Muscle of arm (tissue), 12 donors: ENCODE results near the gene PRSS2. TPM values are rescaled to one million over a fixed set of nuclear protein-coding genes. Genes with fewer than 3 reads are reported as not detected.

Experiments
- DNase-seq: peaks from one replicate; pipeline ENCODE4 v3.0.0-alpha.2; 2013
- polyA plus RNA-seq, 12 donors: library from polyadenylated mRNA; unstranded; fragments of 120-200 nt; gene quantifications; one replicate each; pipeline ENCODE4 v1.2.1, GENCODE V29; 2013; ENCODE audit not compliant: insufficient read length in 12 of 12

Gene PRSS2
- polyA plus RNA-seq, 12 donors = 0.28 TPM; not detected in 11

GRCh38 chr7:142800699-142801260 is 30.0 kb downstream of the PRSS2 start:
- no peak for DNase-seq

GRCh38 chr7:142801601-142802295 is 31.0 kb downstream of the PRSS2 start:
- DNase-seq = no peak

DNA sequence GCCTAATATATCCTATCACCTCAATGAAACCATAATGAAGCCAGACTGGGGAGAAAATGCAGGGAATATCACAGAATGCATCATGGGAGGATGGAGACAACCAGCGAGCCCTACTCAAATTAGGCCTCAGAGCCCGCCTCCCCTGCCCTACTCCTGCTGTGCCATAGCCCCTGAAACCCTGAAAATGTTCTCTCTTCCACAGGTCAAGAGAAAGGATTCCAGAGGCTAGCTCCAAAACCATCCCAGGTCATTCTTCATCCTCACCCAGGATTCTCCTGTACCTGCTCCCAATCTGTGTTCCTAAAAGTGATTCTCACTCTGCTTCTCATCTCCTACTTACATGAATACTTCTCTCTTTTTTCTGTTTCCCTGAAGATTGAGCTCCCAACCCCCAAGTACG is 31.5 kb downstream of the PRSS2 start:
- no peak for DNase-seq

- DNase-seq = no peak
These were observed 33.1 kb downstream of the PRSS2 start for GRCh38 chr7:142803901-142804300.

DNA sequence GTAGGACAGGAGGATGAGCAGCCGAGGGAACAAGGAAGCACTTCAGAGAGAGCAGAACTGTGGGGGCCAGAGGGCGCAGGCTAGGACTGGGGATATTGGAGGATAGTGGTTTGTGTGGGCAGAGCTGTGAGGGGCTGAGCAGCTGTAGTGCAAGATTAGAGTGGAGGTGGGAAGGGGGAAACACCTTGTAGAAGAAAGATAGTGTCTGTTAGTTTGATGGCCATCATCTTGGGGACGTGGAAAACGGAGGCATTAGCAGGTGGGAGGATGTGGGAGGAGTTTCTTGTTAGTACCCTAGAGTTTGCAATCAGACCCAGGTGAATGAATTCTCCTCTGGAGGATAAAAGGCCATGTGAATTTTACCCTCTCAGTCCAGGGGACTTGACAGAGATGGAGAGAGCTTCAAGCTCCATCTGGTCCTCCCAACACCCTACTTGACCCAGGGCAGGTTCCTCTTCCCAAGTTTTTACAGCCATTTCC is 34.0 kb downstream of the PRSS2 start:
- no peak for DNase-seq

DNA sequence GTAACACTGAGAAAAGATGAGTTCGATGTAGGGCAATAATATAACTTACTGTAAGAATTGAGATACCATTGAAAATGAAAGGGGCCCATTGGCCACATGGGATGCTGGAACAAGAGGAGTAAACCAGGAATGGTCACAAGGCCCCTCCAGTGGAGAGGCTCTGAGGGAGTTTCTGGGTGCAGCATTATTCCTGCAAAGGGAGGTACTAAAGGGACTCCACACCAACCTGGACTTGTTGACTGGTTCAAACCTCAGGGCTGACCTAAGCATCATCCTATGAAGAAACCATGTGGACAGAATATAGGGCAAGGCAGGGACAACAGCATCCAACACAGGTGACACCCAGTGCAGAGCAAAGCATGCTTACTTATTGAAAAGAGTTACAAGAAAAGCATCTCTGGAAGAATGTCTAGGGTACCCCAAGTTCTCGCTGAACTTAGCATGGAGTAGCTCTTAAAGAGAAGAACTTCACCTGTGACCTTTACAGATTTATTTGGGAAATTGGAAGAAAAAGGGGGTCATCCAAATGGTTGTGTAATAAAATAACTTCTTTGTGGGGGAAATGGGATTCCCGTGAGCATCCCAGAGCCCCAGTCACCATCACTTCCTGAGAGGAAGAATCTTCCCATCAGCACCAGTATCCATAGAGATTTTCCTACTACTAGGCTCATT is 34.7 kb downstream of the PRSS2 start:
- no peak for DNase-seq

GRCh38 chr7:142806022-142806356 is 35.2 kb downstream of the PRSS2 start:
- no peak for DNase-seq

DNA sequence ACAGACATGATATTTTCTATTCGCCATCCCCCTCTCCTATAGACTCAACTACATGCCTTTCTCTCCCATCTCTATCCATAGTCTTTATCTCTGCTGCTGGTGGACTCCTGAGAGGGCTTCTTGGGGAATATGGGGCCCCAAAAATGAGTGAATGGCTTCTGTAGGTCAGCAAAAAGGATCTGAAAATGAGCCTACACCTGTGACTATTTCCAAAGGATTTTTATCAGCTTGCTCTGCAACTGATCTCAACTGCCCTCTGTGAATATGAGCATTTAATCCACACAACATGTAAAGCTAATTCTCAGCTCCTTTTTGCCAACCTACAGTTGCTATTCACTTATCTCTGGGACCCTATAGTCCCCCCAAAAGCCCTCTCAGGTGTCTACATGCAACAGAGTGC is 36.2 kb downstream of the PRSS2 start:
- no peak for DNase-seq

DNA sequence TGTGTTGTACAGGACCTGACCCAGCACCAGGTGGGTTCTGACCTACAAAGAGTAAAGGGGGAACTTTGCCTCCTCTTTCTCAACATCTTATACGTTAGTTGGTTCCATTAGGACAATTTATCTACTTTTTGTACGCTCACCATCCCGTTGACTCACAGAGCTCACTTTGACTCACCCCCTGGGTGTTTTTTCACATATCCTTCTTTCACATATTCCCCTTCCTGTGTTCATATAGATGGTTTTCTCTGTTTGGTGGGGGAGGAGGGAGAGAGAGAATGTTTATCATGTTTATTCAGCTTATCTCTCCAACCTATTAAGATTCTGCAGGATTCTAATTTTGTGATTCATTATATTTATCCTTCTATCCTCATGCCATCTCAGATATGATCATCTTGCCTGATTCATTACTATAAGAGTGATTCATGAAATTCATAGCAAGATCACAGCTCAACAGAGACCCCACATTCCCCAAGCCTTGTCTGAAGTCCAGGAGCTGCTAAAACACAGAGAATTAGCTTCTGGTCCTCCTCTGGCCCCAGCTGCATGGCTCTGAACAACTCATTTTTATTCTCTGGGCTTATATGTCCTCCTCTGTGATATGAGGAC is 37.2 kb downstream of the PRSS2 start:
- DNase-seq = no peak

DNA sequence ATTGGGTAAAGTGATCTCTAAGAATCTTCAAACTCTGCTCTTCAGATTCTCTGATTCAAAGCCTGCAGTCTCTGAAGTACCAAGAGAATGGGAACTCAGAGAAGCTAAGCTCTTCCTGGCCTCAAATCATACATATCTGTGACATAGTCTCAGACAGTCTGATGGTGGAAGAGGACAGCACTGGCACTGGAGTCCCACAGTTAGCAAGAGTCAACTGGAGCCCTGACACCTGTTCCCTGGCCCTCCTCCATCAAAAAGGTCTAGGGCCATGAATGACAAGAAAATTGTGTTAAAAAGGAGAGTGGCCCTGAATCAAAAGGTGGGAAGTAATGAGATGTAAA is 37.7 kb downstream of the PRSS2 start:
- DNase-seq = no peak

DNA sequence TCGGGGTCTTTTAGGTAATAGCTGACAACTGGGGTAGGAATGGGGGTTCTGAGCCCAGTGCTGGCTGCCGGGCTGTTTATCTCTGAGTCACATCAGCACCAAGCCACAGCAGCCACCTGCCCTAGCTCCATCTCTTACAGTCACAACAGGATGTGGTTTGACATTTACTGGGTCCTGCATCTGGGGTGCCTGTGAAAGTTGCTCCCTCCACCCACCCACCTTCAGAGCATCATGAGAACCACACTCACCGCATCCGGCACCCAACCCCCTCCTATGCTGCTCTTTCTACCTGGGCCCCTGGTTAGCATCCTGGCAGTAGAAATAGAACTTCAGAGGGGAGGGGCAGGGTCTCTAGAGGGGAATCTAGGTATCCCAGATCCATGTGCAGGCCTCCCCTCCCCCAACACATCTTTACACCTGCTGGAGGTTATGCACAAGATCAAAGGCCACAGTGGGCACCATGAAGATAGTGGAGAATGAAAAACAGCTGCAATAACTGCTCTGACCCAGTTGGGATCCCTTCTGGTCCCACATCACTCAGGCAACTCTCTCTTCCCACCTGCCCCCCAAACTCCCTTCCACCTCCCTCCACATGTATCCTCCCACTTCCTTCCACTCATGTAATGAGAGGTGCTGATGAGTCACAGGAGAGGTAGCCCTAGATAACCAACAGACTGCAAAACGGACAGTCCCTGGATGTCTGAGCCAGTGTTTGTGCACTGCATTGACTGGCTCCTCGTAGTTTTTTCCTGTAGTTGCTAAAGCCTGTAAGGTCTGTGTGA is 38.2 kb downstream of the PRSS2 start:
- no peak for DNase-seq

- no peak for DNase-seq
These were observed 38.9 kb downstream of the PRSS2 start for GRCh38 chr7:142809671-142810070.

- no peak for DNase-seq
These were observed 40.5 kb downstream of the PRSS2 start for GRCh38 chr7:142811154-142811737.

DNA sequence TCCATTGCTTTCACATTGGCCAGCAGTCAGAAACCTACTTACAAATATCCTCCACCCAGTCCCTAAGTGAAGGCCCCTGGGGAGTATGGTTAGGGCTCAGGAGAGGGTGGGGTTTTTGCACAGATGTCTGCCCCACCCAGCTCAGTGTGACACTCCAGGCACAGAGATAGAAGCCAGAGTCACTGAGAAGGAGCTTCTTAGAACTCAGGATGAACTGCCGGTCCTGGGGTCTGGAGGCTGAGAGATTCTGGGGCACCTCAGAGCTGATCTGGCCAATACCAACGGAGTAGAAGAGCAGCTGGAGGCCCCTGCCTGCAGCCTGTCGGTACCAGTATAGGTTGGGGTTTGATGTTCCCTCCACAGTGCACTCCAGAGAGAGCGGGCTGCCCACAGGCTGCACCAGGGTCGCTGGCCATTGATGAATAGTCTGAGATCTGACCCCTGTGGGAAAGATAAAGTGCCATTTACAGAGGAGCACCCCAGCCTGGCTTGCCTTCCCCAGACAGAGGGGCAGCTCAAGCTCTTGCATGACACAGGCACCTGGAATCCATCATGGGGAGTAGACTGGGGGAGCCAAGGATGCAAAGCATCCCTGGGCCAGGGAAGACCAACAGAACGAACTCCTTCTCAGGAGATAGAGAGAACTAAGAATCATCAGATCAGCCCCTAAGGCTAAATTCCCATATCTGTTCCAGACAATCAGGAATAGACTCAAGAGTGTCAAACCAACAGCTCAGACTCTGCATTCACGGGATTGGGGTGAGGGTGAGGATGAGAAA is 41.9 kb downstream of the PRSS2 start:
- DNase-seq = no peak

- DNase-seq = no peak
These were observed 42.5 kb downstream of the PRSS2 start for GRCh38 chr7:142813226-142813625.

DNA sequence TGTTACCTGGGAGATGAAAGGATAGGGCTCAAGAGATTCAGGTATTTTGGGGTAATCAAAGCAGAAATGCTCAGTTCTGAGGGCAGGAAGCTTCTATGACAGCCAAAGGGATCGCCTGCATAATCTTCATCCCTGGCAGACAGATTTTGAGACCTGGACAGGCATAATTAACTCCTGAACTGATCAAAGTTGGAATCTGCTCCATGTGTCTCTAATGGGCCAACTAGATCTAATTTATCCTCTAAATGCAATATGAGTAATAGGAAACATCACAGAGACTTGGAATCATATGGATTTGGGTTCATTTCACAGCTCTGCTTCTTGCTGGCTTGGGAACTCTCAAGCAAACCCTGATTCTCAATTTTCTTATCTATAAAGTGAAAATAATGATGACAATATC is 42.9 kb downstream of the PRSS2 start:
- no peak for DNase-seq

GRCh38 chr7:142814451-142814850 is 43.7 kb downstream of the PRSS2 start:
- DNase-seq = no peak

DNA sequence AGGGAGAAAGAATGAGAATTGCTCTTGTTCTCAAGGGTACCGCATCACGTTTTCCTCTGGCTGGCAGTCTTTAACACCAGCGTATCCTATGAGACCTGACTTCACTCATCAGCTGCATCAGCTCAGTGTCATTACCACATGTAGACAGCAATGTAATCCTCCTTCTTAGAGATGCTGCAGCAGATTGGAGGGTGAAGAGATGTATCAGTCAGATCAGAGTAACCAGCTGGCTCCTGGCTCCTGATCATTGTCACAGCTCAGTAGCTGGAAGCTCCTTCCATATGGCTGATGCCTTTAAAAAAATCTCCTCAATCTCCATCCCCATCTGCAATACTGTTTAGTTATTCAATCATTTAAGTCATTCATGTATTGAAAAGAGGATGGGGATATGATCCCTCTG is 44.4 kb downstream of the PRSS2 start:
- DNase-seq = no peak

DNA sequence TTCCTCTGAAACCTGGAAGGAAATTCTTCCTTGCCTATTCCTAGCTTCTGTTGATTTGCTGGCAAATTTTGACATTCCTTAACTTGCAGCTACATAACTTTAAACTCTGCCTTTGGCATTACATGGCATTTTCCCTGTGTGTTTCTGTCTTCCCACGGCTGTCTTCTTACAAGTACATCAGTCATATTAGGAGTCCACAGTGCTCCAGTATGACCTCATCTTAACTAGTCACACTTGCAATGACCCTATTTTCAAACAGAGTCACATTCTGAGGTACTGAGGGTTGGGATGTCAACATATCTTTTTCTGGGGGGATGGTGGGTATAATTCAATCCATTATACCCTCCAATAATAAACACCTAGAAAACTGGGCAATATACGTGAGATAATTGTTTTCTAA is 46.7 kb downstream of the PRSS2 start:
- no peak for DNase-seq

DNA sequence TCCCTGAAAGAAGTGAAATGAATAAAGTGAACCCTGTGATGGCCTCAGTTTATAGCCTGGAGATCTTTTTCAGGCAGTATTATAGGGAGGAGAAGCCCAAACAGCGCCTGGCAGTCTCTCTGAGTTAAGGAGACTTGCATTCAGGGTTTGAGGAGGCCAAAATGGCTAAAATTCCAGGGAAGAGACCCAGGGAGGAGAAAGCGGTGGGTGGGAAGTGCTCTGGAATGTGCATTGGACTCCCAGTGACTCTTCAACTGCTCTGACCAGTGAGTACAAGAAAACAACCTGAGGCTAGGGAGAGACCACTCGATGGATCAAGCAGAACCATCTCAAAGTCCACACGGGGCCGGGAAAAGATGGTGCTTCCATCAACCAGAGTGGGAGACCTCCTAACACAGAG is 48.8 kb downstream of the PRSS2 start:
- no peak for DNase-seq

DNA sequence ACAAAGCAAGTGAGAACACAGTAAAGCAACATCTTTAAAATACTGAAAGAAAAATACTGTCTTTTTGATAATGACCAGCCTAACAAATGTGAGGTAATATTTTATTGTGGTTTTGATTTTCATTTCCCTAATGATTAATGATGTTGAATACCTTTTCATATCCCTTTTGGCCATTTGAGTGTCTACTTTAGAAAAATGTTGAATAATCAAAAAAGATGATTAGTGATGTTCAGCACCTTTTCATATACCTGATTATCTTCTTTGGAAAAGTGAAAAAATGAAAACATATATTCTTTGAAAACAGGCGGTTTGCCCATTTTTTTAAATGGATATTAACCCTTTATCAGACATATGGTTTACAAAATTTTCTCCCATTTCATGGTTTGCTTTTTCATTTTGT is 51.9 kb downstream of the PRSS2 start:
- no peak for DNase-seq
